HepG2 (cell line): ENCODE results near the gene PIP4K2C. TPM values are rescaled to one million over a fixed set of nuclear protein-coding genes. Genes with fewer than 3 reads are reported as not detected.

Source experiments
- ARNT2 ChIP-seq: sonication (generic); formaldehyde crosslinking; IDR thresholded peaks from 2 replicates; pipeline ENCODE4 v1.8.0; 2022; ENCODE audit warnings: mild to moderate bottlenecking, low read depth, missing genetic modification reagents, moderate library complexity
- BRF2 ChIP-seq: sonication (generic); formaldehyde crosslinking; IDR thresholded peaks from 2 replicates; pipeline ENCODE4 v1.8.1; 2022; ENCODE audit warnings: mild to moderate bottlenecking, missing genetic modification reagents
- FLYWCH1 ChIP-seq: sonication (generic); formaldehyde crosslinking; IDR thresholded peaks from 2 replicates; pipeline ENCODE4 v1.8.1; 2023; ENCODE audit warnings: mild to moderate bottlenecking, missing genetic modification reagents
- KLF15 ChIP-seq: sonication (generic); formaldehyde crosslinking; IDR thresholded peaks from 2 replicates; pipeline ENCODE4 v1.8.1; 2023; ENCODE audit warnings: borderline replicate concordance, mild to moderate bottlenecking, inconsistent platforms, missing genetic modification reagents, mixed read lengths
- MXD1 ChIP-seq: sonication (generic); formaldehyde crosslinking; IDR thresholded peaks from 2 replicates; pipeline ENCODE4 v1.4.0; 2020; ENCODE audit warnings: mild to moderate bottlenecking, missing genetic modification reagents
- RAD51 ChIP-seq: fragments of 450-650 bp; IDR thresholded peaks from 2 replicates; pipeline ENCODE4 v1.6.1; 2016; ENCODE audit warnings: borderline replicate concordance
- SNAI1 ChIP-seq: sonication (generic); formaldehyde crosslinking; IDR thresholded peaks from 2 replicates; pipeline ENCODE4 v1.5.0; 2020; ENCODE audit warnings: mild to moderate bottlenecking, missing genetic modification reagents, borderline replicate concordance
- SNRNP70 ChIP-seq: fragments of 200-400 bp; formaldehyde crosslinking; IDR thresholded peaks from 2 replicates; pipeline ENCODE4 v1.6.1; 2017; ENCODE audit warnings: mild to moderate bottlenecking, low read depth, low read length, moderate library complexity
- SPEN ChIP-seq: sonication (generic); formaldehyde crosslinking; IDR thresholded peaks from 2 replicates; pipeline ENCODE4 v1.5.1; 2020; ENCODE audit warnings: low read depth, mild to moderate bottlenecking, missing genetic modification reagents
- TCF7L2 ChIP-seq: IDR thresholded peaks from 2 replicates; pipeline ENCODE4 v1.6.1; 2011; ENCODE audit warnings: mild to moderate bottlenecking, low read depth, low read length, moderate library complexity
- TOE1 ChIP-seq: sonication (generic); formaldehyde crosslinking; IDR thresholded peaks from 2 replicates; pipeline ENCODE4 v1.4.0; 2020; ENCODE audit warnings: mild to moderate bottlenecking, missing genetic modification reagents
- ZBTB42 ChIP-seq: sonication (generic); formaldehyde crosslinking; IDR thresholded peaks from 2 replicates; pipeline ENCODE4 v1.5.0; 2020; ENCODE audit warnings: mild to moderate bottlenecking, missing genetic modification reagents
- ZFYVE20 ChIP-seq: sonication (generic); formaldehyde crosslinking; IDR thresholded peaks from 2 replicates; pipeline ENCODE4 v1.8.0; 2023; ENCODE audit warnings: low read depth, mild to moderate bottlenecking, moderate library complexity, missing genetic modification reagents, borderline replicate concordance
- ZMYM2 ChIP-seq: sonication (generic); formaldehyde crosslinking; IDR thresholded peaks from 2 replicates; pipeline ENCODE4 v1.8.0; 2022; ENCODE audit warnings: mild to moderate bottlenecking, missing genetic modification reagents
- ZNF747 ChIP-seq: sonication (generic); formaldehyde crosslinking; IDR thresholded peaks from 2 replicates; pipeline ENCODE4 v1.8.1; 2023; ENCODE audit warnings: missing genetic modification reagents, mild to moderate bottlenecking, borderline replicate concordance
- polyA plus RNA-seq, 8 experiments: library from polyadenylated mRNA; depleted of rRNA in 3 of 8; stranded (reverse) in 7 of 8; unstranded in 1 of 8; fragments of >200 nt; fragmentation: Illumina TruSeq in 4 of 8; extraction: Trizol in 4 of 8; gene quantifications; 2 replicates each; pipeline versions ENCODE4 v1.2.1 to v1.2.3, GENCODE V29; 2011 to 2016; ENCODE audit warnings: low read depth in 4 of 8, missing spikeins in 1 of 8, mixed read lengths in 1 of 8; ENCODE audit not compliant: insufficient read depth in 1 of 8
- total RNA-seq, 5 experiments: library from RNA; depleted of rRNA; stranded (reverse); fragments of >200 nt; fragmentation: Illumina TruSeq; extraction: Trizol; gene quantifications; 2 replicates each; pipeline ENCODE4 v1.2.3, GENCODE V29; 2016; ENCODE audit warnings: low read depth in 1 of 5
- TF ChIP-seq, protein P1 (sequence below): sonication (generic); formaldehyde crosslinking; IDR thresholded peaks from 2 replicates; pipeline ENCODE4 v1.5.0; 2020; ENCODE audit warnings: mild to moderate bottlenecking, missing genetic modification reagents, borderline replicate concordance
- TF ChIP-seq, protein P2 (sequence below): sonication (generic); formaldehyde crosslinking; IDR thresholded peaks from 2 replicates; pipeline ENCODE4 v1.4.0; 2020; ENCODE audit warnings: missing genetic modification reagents, mild to moderate bottlenecking, borderline replicate concordance
- TF ChIP-seq, protein P3 (sequence below): sonication (generic); formaldehyde crosslinking; IDR thresholded peaks from 2 replicates; pipeline ENCODE4 v1.4.0; 2020; ENCODE audit warnings: missing genetic modification reagents

PIP4K2C gene
- total and polyA plus RNA-seq, 2 of the 13 experiments (the other 11 are each of a cell fraction or from before 2014, with no cell fraction given): 23.3 to 26.4 TPM

DNA sequence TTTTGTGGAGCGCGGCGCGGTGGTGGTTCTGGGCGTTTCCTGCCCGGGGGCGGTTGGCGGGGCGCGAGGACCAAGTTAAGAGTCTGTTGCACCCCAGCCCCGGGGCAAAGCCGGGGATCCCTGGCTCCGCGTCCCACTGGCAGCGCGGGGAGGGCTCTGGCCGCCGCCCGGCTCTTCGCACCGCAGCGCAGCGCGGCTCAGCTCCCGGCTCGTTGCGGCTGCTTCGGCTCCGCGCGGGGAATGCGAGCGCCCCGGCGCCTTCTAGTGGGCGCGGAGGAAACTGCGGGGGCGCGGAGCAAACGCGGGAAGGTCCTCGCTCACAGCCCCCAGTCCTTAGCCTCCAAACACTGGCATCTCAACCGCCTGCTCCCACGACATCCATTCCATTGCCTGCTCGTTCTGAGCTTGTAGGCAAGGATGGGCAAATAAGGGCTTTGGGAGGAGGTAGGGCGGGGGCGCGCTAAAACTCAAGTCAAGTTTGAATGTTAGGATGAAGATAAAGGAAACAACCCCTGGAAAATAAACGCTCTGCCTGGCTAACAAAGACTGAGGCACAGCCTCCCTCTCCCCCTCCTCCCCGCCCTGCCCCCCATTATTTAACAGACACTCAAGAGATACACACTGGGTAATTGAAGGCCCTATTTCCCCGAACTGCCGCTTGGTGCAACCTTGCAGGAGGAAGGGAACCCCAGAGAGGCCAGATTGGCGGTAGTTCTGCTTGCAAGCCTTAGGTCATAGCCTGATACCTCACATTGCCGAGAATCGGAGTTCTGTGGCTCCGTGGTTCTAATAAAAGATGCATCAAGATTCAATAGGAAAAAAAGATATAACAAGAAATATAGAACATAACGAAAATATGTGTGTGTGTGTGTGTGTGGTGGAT lies 42.2 kb downstream of the PIP4K2C start, which contains the start of gene B4GALNT1 (continued):
- TF ChIP-seq, protein P1, sequence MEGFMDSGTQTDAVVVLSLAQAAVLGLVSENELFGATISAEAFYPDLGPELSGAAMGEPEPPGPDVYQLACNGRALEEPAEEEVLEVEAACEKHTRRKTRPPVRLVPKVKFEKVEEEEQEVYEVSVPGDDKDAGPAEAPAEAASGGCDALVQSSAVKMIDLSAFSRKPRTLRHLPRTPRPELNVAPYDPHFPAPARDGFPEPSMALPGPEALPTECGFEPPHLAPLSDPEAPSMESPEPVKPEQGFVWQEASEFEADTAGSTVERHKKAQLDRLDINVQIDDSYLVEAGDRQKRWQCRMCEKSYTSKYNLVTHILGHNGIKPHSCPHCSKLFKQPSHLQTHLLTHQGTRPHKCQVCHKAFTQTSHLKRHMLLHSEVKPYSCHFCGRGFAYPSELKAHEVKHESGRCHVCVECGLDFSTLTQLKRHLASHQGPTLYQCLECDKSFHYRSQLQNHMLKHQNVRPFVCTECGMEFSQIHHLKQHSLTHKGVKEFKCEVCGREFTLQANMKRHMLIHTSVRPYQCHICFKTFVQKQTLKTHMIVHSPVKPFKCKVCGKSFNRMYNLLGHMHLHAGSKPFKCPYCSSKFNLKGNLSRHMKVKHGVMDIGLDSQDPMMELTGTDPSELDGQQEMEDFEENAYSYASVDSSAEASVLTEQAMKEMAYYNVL (CRISPR knock-in tag): no peak
- TF ChIP-seq MXD1 (CRISPR knock-in tag) (no peak; the same call in 1 of the 2 replicates), BRF2 (no peak), TCF7L2 (no peak), ZFYVE20 (CRISPR knock-in tag) (no peak), RAD51 (no peak), TOE1 (CRISPR knock-in tag) (no peak), KLF15 (CRISPR knock-in tag) (no peak), SNAI1 (CRISPR knock-in tag) (no peak), SNRNP70 (no peak), SPEN (CRISPR knock-in tag) (peak; percentile 61; the same call in 1 of the 2 replicates), ZBTB42 (CRISPR knock-in tag) (0 out of 2 replicates have a peak, but pooled peaks have one; percentile 61), ARNT2 (CRISPR knock-in tag) (peak; percentile 45; the same call in 1 of the 2 replicates), FLYWCH1 (no peak), ZNF747 (CRISPR knock-in tag) (no peak), ZMYM2 (CRISPR knock-in tag) (no peak)
- TF ChIP-seq, protein P2, sequence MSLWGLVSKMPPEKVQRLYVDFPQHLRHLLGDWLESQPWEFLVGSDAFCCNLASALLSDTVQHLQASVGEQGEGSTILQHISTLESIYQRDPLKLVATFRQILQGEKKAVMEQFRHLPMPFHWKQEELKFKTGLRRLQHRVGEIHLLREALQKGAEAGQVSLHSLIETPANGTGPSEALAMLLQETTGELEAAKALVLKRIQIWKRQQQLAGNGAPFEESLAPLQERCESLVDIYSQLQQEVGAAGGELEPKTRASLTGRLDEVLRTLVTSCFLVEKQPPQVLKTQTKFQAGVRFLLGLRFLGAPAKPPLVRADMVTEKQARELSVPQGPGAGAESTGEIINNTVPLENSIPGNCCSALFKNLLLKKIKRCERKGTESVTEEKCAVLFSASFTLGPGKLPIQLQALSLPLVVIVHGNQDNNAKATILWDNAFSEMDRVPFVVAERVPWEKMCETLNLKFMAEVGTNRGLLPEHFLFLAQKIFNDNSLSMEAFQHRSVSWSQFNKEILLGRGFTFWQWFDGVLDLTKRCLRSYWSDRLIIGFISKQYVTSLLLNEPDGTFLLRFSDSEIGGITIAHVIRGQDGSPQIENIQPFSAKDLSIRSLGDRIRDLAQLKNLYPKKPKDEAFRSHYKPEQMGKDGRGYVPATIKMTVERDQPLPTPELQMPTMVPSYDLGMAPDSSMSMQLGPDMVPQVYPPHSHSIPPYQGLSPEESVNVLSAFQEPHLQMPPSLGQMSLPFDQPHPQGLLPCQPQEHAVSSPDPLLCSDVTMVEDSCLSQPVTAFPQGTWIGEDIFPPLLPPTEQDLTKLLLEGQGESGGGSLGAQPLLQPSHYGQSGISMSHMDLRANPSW (CRISPR knock-in tag): no peak
- TF ChIP-seq, protein P3, sequence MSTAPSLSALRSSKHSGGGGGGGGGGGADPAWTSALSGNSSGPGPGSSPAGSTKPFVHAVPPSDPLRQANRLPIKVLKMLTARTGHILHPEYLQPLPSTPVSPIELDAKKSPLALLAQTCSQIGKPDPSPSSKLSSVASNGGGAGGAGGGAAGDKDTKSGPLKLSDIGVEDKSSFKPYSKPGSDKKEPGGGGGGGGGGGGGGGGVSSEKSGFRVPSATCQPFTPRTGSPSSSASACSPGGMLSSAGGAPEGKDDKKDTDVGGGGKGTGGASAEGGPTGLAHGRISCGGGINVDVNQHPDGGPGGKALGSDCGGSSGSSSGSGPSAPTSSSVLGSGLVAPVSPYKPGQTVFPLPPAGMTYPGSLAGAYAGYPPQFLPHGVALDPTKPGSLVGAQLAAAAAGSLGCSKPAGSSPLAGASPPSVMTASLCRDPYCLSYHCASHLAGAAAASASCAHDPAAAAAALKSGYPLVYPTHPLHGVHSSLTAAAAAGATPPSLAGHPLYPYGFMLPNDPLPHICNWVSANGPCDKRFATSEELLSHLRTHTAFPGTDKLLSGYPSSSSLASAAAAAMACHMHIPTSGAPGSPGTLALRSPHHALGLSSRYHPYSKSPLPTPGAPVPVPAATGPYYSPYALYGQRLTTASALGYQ (CRISPR knock-in tag): 0 out of 2 replicates have a peak, but pooled peaks have one; percentile 30
